ENCODE measurements around the gene ANAPC1. TPM values are rescaled to one million over a fixed set of nuclear protein-coding genes. Genes with fewer than 3 reads are reported as not detected.

The ANAPC1 gene, protein sequence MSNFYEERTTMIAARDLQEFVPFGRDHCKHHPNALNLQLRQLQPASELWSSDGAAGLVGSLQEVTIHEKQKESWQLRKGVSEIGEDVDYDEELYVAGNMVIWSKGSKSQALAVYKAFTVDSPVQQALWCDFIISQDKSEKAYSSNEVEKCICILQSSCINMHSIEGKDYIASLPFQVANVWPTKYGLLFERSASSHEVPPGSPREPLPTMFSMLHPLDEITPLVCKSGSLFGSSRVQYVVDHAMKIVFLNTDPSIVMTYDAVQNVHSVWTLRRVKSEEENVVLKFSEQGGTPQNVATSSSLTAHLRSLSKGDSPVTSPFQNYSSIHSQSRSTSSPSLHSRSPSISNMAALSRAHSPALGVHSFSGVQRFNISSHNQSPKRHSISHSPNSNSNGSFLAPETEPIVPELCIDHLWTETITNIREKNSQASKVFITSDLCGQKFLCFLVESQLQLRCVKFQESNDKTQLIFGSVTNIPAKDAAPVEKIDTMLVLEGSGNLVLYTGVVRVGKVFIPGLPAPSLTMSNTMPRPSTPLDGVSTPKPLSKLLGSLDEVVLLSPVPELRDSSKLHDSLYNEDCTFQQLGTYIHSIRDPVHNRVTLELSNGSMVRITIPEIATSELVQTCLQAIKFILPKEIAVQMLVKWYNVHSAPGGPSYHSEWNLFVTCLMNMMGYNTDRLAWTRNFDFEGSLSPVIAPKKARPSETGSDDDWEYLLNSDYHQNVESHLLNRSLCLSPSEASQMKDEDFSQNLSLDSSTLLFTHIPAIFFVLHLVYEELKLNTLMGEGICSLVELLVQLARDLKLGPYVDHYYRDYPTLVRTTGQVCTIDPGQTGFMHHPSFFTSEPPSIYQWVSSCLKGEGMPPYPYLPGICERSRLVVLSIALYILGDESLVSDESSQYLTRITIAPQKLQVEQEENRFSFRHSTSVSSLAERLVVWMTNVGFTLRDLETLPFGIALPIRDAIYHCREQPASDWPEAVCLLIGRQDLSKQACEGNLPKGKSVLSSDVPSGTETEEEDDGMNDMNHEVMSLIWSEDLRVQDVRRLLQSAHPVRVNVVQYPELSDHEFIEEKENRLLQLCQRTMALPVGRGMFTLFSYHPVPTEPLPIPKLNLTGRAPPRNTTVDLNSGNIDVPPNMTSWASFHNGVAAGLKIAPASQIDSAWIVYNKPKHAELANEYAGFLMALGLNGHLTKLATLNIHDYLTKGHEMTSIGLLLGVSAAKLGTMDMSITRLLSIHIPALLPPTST (N-terminal part only)
- 53.3 TPM for total RNA-seq

DNA sequence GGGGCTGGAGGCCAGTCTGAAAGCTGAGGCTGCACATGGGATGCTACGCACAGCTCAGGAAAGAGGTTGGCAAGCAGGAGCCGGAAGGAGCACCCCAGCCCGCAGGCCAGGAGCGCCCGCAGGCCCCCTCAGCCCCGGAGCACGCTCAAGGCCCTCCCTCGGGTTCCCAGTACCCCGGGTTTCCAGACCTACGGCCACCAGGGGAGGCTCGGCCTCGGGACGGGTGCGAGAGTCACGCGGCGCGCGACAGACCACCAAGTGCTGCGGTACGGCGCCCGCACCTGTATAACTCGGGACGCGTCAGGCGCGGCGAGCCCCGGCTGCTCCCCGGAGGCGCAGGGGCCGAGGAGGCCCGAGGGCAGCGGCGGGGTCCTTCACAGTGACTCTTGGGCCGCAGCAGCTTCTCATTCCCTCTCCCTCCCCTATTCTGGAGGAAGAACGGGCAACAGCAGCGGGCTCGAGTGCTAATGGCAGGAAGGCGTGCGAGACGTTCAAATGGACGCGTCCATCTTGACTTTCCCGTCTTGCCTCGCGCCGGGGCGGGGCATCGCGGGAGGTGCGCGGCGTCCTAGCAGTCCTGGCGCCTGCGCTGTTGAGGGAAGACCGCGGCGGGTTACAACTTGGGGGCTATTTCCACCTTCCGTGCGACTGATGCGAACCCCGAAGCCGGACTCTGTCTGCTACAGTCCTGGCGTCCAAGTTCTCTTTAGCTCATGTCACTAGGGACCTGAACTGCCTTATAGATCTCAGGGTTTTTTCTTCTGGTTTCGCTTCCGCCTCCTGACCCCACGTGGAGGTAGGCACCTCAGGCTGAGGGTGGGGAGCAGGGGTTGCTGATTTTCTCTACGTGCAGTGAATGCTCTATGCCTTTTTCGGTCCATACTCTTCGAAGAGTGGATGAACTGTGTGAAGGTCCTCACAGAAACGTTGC lies at the start of gene ANAPC1:
Gene ANAPC1 (minus strand): TSS at position 533 of the 931 bp plus-strand sequence. CDS start 3,368 bp downstream, outside the sequence.
- H3K4me3 ChIP-seq (ENCODE audit: low read length): peak within 1 kb of the TSS; percentile 72

DNA sequence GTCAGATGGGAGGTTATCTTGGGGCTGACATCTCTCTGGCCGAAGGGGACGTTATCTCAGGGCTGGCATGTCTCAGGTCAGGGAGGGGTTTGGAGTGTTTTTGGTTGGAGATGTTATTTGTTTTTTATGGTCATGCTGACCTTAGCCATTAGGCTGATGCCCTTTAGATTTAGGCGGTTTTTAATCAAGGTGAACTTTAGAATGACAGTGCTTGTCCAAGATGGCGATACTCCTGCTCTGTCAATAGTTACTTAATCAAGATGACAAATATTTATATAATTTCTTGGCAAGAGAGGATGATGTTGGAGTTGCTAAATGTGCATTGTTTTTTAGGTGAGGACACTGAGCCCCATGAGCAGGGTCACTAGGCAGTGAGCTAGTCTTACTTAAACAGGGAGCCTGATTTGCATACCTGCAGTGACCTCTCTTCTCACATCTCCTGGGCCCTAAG lies 48.9 kb upstream of the ANAPC1 start:
- Histone ChIP-seq H3K27me3 (ENCODE audit: insufficient read depth, low read length) (no peaks in the 10 kb centered on the region), H3K4me1 (ENCODE audit: insufficient read depth, low read length) (no peaks in the 10 kb centered on the region), H3K9me3 (ENCODE audit: low read depth, low read length) (no peaks in the 10 kb centered on the region), H3K4me3 (ENCODE audit: low read length) (no peak overlapping the region)

More for the DNA sequence above, at the start of gene ANAPC1:
- Histone ChIP-seq H3K4me1 (ENCODE audit: insufficient read depth, low read length) (peaks cover 11% of the 10 kb centered on the region), H3K9me3 (ENCODE audit: low read depth, low read length) (no peaks in the 10 kb centered on the region), H3K27me3 (ENCODE audit: insufficient read depth, low read length) (no peaks in the 10 kb centered on the region)

DNA sequence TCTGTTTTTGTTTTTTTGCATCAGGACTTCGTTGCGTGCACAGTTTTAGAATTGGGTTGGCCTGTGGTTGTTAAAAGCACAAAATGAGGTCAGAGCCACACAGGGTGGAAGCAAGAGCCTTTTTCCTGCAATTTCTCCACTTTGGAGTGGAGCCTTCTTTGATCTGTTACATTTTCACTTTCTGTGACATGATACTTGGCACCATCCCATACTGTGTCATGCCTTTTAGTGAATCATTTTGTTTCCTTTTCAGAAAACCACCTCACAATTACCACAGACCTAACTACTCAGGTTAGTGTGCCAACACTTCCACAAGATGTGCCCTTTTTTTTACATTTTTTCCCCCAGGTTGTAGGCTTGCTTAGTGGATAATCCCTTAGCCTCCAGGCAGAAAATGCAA lies 46.9 kb upstream of the ANAPC1 start:
- Histone ChIP-seq H3K4me3 (ENCODE audit: low read length) (no peak overlapping the region), H3K27me3 (ENCODE audit: insufficient read depth, low read length) (no peaks in the 10 kb centered on the region), H3K4me1 (ENCODE audit: insufficient read depth, low read length) (no peaks in the 10 kb centered on the region), H3K9me3 (ENCODE audit: low read depth, low read length) (no peaks in the 10 kb centered on the region)

DNA sequence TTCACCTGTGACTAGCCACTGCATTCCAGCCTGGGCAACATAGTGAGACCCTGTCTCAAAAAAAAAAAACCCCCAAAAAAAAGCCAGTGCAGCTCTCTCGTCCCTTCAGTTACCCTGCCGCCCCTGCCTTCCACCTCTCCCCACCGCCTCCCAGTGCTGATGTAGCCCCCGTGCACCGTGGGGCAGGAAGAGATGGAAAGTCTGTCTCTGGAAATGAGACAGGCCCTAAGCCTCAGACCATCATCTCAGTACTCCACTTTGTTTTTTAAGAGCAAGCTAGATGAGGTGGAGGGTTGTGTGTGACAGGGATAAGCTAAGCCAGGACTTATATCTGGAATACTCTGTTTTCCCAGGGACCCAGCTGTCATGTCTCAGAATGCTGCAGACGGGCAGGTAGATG lies 46.4 kb upstream of the ANAPC1 start:
- Histone ChIP-seq H3K27me3 (ENCODE audit: insufficient read depth, low read length) (no peaks in the 10 kb centered on the region), H3K4me1 (ENCODE audit: insufficient read depth, low read length) (no peaks in the 10 kb centered on the region), H3K9me3 (ENCODE audit: low read depth, low read length) (no peaks in the 10 kb centered on the region), H3K4me3 (ENCODE audit: low read length) (no peak overlapping the region)

DNA sequence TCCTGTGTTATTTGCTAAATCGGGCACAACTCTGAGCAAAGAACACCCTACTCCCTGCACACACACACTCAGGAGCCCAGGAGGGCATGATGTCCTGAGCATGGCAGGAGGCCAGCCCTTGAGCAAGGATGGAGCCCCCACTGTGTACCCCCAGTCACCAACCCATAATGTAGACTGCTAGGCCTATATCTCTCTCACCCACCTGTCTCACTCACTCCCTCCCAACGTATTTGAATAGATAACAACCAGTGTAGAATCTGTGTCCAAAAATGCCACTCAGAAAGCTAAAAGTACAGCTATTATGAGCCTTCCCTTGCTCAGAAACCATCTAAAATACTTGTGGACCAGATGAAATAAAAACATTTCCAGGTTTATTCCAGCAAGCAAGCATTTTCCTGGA lies 43.7 kb upstream of the ANAPC1 start:
- no peaks in the 10 kb centered on the region for H3K4me1 ChIP-seq (ENCODE audit: insufficient read depth, low read length)
- H3K4me3 ChIP-seq (ENCODE audit: low read length): no peak overlapping the region
- no peaks in the 10 kb centered on the region for H3K27me3 ChIP-seq (ENCODE audit: insufficient read depth, low read length)
- H3K9me3 ChIP-seq (ENCODE audit: low read depth, low read length): no peaks in the 10 kb centered on the region

DNA sequence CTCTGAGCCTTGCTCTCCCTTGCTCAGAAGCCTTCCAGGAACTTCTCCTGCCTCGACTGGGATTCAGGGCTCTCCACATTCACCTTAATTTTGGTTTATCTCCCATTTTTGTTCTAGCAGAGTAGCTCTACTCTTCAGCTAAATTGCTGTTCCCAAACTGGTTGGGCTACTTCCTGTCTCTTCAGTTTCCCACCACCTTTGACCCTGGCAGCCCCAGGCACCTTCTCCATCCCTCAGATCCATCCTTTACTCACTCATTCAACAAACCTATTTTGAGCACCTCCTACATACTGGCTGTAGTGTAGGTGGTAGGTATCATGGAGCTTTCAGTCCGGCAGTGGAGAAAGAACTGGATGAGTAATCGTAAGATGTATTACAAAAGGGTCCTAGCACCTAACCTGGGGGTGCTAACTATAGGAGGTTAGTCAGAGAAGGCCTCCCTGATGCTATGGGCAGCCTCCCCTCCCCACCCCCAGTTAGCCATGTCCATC lies 40.7 kb upstream of the ANAPC1 start:
- H3K27me3 ChIP-seq (ENCODE audit: insufficient read depth, low read length): no peaks in the 10 kb centered on the region
- H3K4me1 ChIP-seq (ENCODE audit: insufficient read depth, low read length): peaks cover 6% of the 10 kb centered on the region
- H3K9me3 ChIP-seq (ENCODE audit: low read depth, low read length): no peaks in the 10 kb centered on the region

DNA sequence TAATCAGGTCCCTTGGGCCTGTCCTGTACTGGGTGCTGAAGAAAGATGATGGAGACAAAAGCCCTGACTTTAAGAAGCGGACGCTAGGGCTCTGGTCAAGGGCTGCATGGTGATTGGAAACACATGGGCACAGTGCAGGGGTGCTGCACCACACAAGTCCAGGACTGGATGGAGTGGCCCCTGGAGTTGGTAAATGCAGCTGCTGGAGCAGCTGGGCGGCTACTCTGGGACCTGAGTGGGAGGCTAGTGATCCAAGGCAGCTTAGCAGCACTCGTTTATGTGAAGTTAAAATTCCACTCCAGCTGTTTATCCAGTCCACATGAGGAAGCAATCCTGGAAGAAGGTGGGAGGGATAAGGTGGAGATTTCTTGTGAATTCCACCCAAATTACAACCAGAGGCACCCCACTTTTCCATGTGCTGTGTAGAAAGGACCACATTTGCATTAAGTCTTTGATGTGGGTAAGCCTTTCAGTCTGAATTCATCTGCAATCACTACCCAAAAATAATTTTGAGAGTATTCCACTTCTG lies 39.3 kb upstream of the ANAPC1 start:
- Histone ChIP-seq H3K4me3 (ENCODE audit: low read length) (no peak overlapping the region), H3K9me3 (ENCODE audit: low read depth, low read length) (no peaks in the 10 kb centered on the region), H3K27me3 (ENCODE audit: insufficient read depth, low read length) (no peaks in the 10 kb centered on the region), H3K4me1 (ENCODE audit: insufficient read depth, low read length) (peaks cover 8% of the 10 kb centered on the region)

More for the DNA sequence above, 40.7 kb upstream of the ANAPC1 start:
- H3K4me3 ChIP-seq (ENCODE audit: low read length): no peak overlapping the region

DNA sequence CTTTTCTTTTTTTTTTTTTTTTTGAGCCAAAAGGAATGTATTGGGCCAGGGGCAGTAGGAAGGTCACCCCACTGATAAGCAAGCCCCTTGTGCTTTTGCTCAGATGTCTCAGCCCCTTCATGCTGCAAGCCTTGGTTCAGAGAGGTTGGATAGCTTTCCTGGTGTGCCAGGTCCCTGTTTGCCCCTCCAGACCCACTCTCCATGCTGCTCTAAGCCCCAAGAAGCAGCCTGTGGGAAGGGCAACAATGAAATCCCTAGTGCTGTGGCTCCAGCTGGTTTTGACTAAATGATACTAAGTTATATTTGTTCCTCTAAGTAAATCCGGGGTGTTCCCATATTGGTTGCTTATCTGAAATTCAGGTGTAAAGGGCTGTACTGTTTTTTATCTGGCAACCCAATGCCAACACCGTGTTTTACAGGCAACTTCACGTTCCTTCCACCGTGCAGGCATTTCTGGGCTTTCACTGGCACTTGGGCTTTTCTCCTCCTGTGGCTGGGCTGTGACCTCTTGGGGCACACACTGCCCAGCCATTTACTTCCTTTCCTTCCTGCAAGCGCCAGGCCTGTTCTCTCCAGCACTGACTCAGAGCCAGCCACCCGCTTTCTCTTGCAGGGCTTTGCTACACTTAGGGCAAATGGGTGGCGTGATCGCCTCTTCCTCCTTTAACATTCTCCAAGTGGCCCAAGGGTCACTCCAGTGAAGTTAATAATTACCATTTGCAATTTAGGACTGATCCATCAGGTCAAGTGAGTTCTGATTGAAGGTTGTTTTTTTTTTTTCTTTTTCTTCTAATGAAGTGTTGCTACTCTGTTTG lies 36.0 kb upstream of the ANAPC1 start:
- Histone ChIP-seq H3K4me1 (ENCODE audit: insufficient read depth, low read length) (peaks cover 8% of the 10 kb centered on the region), H3K27me3 (ENCODE audit: insufficient read depth, low read length) (no peaks in the 10 kb centered on the region), H3K4me3 (ENCODE audit: low read length) (no peak overlapping the region), H3K9me3 (ENCODE audit: low read depth, low read length) (no peaks in the 10 kb centered on the region)

DNA sequence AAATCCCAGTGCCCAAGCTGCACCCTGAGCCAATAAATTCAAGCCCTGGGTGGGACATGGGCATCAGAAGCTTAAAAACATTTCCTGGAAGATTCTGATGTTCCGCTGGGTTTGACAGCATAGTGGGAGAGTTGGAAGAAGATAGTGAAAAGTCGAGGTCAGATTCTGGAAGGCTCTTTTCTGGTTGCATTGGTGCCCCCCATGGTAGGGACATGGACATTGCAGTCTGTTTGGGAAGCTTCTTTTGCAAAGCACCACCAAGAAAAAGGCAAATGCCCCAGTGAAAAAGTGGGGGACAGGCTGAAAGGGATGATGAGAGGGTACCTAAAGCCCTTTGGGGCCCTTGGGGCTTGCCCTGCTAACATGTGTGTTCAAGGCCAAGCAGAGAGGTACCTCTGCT lies 35.4 kb upstream of the ANAPC1 start:
- Histone ChIP-seq H3K4me3 (ENCODE audit: low read length) (no peak overlapping the region), H3K27me3 (ENCODE audit: insufficient read depth, low read length) (no peaks in the 10 kb centered on the region), H3K9me3 (ENCODE audit: low read depth, low read length) (no peaks in the 10 kb centered on the region), H3K4me1 (ENCODE audit: insufficient read depth, low read length) (peaks cover 8% of the 10 kb centered on the region)

DNA sequence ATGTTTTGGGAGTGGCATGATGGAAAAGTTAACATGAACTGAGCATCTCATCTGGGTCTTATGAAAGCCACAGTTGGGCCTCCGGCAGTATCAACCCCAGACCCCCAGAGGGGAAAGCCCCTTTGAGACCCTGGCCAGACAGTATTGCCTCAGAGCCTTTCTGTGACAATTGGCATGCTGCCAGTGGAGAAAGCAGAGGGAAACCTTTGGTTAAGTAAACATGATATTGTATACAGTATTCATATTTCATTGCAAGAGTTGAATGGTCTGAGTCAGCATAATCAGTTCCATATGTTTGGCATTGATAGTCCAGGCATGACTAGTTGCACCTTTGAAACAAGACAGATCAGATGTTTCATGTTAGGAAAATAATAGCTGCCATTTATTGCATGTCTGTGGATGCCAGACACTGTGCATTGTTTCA lies 34.4 kb upstream of the ANAPC1 start:
- H3K4me1 ChIP-seq (ENCODE audit: insufficient read depth, low read length): peaks cover 8% of the 10 kb centered on the region
- no peaks in the 10 kb centered on the region for H3K27me3 ChIP-seq (ENCODE audit: insufficient read depth, low read length)
- no peak overlapping the region for H3K4me3 ChIP-seq (ENCODE audit: low read length)
- H3K9me3 ChIP-seq (ENCODE audit: low read depth, low read length): no peaks in the 10 kb centered on the region

DNA sequence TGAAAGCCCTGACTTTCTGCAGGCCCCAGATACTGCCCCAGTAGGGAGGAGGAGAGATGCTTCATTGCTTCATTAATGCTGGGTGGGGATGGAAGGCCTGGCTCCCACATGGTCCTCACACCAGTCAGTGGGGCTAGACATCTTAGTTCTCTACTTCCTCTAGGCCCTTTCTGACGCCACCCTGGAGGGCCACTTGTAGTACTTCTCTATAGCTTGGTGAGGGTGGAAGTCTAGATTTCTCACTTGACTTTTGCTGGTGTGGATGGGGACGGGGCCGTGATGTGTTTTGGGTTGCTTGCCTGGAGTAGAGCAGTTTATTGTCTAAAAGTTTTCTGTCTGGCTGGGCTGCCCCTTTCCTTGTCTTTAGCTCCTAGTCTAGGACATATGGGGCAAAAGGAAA lies 33.1 kb upstream of the ANAPC1 start:
- peaks cover 13% of the 10 kb centered on the region for H3K4me1 ChIP-seq (ENCODE audit: insufficient read depth, low read length)
- H3K4me3 ChIP-seq (ENCODE audit: low read length): no peak overlapping the region
- no peaks in the 10 kb centered on the region for H3K27me3 ChIP-seq (ENCODE audit: insufficient read depth, low read length)
- no peaks in the 10 kb centered on the region for H3K9me3 ChIP-seq (ENCODE audit: low read depth, low read length)

DNA sequence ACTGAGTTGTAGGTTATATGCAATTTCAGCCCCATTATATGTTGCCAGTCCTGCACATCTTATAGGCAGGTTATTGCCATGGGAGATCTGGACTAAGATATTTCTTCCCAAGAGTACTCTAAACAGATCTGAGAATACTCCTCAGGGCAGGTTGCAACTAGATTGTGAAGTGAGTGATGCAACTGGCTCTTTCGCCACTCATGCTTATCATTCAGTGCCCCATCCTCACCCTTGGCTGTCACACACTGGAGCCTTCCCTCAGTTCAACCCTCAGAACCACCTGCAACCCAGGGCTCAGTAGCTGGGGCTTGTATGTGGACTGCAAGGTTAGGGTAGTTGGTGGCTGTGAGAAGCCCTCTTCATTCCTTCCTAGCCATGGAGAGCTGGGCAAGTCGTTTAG lies 28.6 kb upstream of the ANAPC1 start:
- Histone ChIP-seq H3K9me3 (ENCODE audit: low read depth, low read length) (no peaks in the 10 kb centered on the region), H3K27me3 (ENCODE audit: insufficient read depth, low read length) (no peaks in the 10 kb centered on the region), H3K4me3 (ENCODE audit: low read length) (no peak overlapping the region), H3K4me1 (ENCODE audit: insufficient read depth, low read length) (peaks cover 5% of the 10 kb centered on the region)

All from mononuclear cell (primary cell).